Myocyte (in vitro differentiated cells): ENCODE results near the gene AFDN. TPM values are rescaled to one million over a fixed set of nuclear protein-coding genes. Genes with fewer than 3 reads are reported as not detected.

ENCODE experiments used
- DNase-seq: peaks from one replicate; pipeline ENCODE4 v3.0.0-alpha.2; 2012; ENCODE audit warnings: low read depth
- total RNA-seq: library from RNA; depleted of rRNA; stranded (reverse); fragments of >200 nt; gene quantifications from 2 replicates; pipeline ENCODE4 v1.2.3, GENCODE V29; 2014

AFDN gene
- total RNA-seq, 1 donor from 2014 or later, result 32.0 TPM

DNA sequence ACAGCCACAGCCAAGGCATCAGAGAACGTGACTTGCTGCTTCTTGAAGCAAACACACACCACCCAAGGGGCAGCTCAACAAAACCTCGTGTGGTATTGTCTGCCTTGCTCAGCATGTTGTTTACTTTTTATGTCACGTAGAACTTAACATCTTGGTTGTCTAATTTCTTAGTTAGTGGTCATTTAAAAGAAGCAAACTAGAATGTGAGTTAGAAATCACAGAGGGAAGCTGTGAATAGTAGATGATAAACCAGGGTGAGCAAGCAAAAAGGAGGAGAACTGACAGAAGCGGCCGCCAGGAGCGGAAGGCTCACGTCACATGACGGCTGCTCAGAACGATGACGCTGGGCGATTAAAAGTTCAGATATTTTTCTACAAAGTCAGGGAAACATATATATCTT lies 119.3 kb downstream of the AFDN start:
- no peak for DNase-seq

DNA sequence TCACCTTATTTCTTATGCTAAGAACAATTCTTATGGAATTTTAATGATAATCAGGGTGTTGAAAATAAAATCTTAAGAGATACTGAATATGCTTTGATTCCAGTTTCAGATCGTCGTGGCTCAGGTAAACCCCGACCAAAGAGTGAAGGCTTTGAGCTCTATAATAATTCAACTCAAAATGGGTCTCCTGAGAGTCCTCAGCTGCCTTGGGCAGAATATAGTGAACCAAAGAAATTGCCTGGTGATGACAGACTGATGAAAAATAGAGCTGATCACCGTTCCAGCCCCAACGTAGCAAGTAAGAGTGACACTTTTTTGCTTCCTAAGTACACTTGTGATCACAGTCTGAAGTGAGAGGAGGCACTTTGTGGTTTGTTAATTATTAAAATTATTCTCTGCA lies 119.9 kb downstream of the AFDN start:
- no peak for DNase-seq

- DNase-seq, result no peak
These were observed 121.0 kb downstream of the AFDN start for GRCh38 chr6:167947716-167948115.

DNA sequence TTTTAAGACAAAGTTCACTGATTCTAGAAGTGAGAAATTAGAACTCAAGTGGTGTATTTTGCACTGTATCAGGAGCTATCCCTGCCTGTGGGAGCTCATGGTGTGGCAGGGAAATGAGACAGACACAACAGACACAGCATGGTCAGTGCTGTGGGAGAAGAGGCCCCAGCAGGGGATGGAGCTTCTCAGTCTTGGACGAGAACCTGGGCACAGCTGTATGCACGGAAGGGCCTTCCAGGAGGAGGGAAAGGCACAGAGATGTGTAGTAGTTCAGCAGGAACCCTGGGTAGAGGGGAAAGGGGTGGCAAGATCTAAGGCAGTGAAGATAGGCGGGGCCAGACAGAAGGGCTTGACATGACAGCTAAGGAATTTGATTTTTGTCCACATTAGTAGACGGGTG lies 122.0 kb downstream of the AFDN start:
- no peak for DNase-seq

GRCh38 chr6:167949121-167949684 lies 122.5 kb downstream of the AFDN start:
- DNase-seq, result no peak

DNA sequence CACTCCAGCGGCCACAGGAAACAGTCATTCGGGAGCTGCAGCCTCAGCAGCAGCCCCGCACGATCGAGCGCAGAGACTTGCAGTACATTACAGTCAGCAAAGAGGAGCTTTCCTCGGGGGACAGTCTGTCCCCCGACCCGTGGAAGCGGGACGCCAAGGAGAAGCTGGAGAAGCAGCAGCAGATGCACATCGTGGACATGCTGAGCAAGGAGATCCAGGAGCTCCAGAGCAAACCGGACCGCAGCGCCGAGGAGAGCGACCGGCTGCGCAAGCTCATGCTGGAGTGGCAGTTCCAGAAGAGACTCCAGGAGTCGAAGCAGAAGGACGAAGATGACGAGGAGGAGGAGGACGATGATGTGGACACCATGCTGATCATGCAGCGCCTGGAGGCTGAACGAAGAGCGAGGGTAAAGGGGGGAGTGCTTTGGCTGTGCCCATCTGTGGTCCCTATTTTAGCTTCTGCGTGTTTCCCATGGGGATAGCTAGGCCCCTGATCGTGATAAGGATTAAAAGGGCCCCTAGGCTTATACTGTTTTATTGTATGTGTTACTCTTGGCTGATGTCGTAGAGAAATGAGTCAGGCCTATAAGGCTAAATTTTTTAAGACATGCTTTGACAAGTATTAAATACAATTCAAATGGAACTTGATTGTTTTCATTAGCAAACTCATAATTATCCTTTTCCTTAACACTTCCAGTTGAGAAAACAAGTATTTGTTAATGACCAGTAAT lies 125.2 kb downstream of the AFDN start:
- DNase-seq, result no peak

- DNase-seq, result no peak
These were observed 125.8 kb downstream of the AFDN start for GRCh38 chr6:167952512-167952859.

DNA sequence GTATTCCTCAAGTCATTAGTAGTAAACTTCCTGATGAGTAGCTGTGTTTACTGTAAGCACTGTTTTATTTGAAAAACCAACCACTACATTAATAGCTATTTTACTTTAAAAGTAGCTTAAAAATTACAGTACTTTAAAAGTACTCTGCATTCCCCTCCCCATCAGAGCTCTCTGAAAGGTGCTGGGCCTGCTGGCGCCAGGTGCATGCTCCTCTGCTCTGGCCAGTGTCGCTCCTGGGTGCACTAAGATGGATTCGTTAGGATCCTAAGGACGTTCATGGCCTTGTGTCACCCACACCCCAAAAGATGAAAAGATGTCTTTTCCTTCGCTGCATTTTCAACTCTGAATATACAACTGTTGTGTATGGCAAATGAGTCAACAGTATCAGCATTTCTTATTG lies 126.8 kb downstream of the AFDN start:
- DNase-seq, result no peak

GRCh38 chr6:167954151-167954550 lies 127.4 kb downstream of the AFDN start:
- DNase-seq, result no peak

DNA sequence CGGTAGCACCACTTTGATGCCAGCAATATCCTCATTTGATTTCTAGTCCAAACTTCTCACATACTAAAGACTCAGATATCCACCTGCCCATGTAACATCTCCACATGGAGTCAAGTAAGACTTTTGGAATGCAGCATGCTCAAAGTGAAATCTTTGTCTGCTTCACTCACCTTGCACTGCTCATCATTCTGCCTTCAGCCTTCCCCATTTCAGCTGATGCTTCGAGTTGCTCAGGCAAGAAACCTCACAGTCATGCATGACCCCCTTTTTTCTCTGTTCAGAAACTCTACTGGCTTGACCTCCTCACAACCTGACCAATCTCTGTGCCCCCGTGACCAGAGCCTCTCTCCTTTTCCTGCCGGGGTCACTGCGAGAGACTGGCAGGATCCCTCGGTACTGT lies 129.8 kb downstream of the AFDN start:
- DNase-seq, result no peak

DNA sequence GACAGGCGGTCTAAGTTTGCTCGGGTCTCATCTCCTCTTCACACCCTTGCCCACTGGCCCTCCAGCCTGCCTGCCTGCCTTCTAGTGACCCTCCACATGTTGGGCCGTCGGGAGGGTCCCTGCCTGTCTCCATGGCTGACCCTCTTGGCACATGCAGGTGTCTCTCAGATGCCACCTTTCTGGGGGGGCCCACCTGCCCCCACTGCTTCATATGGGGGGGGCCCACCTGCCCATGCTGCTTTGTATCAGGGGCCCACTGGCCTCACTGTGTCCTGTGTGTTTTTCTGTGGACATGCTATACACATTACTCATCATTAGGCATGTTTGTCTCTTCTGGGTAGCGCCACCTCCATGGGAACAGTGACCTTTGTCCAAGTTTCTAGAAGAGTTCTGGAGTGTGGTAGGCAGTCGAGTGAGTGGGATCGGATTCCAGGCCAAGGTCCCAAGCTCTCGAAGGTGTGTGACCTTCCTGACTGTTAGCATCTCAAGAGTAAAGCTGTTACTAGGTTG lies 130.3 kb downstream of the AFDN start:
- peak; percentile 17 for DNase-seq

DNA sequence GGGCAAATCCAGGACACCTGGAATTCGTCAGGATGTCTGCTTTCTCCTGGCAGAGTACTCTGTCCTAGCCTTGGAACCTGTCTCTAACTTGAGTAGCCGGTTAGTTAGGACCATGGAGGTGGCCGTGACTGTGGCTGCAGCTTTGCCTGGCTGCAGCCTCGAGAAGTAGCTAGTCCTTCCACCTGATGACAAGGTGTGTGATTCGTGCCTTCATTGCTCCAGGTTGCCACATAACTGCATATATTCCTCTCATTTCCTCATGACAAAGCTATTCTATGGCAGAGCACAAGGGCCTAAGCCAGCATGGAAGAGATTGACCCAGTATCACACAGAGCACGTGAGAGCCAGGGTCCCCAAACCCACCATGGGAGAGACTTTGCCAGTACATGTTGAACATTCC lies 130.9 kb downstream of the AFDN start:
- DNase-seq, result no peak

GRCh38 chr6:167960579-167960978 lies 133.9 kb downstream of the AFDN start:
- no peak for DNase-seq

DNA sequence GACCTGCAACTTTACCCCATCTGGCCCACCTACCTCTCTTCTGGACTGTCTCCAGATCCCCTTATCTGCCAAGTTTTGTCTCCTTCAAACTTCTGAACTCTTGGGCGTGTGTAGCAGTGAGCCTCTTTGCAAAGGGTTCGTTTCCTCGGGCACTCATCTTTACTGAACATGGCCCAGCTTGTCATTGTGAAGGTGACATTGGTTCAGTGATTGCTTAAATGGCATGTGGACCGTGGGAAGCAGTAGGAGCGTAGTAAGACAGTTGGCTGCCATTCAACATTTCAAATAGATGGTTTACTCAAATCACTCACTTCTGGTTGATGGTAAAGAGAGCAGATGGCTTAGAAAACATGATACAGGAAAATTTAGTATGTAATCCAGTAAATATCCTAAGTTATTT lies 136.0 kb downstream of the AFDN start:
- no peak for DNase-seq

DNA sequence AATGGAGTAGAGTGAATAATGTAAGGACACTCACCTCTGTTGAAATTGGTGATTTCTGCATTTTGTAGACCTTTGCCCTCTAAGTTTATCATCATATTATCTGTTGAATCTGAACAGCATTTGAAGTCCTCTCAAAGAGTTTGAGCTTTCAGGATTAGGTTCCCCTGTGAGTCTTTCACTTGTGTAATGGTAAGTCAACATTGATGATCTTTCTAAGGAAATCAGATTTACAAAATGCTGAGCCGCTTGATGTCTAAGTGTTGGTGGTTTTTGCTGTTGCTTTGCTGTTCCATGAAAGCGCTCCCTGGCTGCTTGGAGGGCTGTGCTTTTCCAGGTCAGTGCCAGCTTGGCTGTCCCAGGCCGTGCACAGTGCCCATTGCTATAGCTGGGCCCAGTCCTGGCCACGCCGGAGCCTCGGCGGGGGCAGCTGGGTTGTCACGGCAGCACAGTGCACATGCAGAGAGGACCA lies 136.9 kb downstream of the AFDN start:
- DNase-seq, result no peak

DNA sequence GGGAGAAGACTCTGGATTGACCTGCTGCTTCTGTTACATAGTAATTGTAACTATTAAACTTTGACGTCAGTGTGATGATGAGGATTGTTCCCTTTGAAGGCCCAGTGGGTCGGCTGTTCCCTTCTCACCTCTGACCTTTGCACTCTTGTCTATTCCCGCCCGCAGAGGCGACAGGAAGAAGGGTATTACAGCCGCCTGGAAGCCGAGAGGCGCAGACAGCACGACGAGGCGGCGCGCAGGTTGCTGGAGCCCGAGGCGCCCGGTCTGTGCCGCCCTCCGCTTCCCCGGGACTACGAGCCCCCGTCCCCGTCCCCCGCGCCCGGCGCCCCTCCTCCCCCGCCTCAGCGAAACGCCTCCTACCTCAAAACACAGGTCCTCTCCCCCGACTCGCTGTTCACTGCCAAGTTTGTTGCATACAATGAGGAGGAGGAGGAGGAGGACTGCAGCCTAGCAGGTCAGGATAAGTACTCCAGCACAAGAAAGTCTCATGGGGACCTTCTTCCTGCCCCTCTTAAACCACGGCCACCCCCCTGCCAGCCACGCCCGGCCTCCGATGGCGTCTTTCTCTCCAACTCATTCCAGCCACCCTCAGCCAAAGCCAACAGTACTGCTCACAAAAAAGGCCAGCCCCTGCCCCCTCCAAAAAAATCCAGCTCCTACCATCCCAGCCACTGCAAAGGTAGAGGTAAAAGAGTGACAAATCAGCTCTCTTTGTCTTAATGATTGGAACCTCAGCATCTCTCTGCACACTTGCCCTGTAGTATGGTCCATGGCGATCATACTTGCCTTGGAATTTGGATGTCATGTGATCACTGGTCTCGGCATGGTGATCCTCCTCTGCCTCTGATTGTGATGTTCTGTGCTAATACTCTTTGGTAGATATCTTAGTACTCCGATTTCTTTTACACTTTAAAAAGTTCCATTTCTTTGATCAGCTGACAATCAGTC lies 139.2 kb downstream of the AFDN start:
- no peak for DNase-seq

DNA sequence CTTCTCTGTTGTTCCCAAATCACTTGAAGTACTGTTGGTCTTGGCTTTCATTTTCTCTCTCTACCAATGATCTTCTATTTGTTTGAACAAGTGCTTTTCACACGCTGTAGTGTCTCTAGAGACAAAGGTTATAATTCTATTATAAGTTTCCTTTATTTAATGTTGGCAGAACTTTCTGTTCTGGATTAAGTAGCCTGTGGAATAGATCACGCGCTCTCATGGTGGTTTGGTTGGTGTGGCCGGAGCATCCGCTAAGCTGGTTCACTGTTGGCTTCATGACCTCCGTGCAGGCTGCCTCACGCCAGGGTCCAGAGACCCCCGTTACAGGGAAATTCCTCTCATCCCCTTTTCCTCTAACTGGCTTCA lies 139.8 kb downstream of the AFDN start:
- DNase-seq, result no peak

DNA sequence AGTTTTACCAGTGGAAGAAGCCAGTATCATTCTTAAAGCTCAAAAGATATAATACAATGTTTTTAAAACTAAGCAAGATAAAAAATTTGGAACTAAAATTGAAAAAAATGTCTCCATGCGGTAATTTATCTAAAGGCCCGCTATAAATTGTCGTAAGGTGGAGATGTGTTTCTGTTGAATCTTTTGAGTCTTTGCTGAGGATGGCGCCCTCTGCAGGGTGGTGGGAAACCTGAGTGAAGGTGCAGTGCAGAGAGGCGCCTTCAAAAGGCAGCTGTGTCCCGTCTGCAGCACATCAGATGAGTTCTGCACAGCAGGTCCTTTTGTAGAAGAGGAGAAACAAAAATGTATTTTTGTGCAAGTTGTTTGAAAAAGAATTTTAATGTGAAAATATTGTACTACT lies 141.4 kb downstream of the AFDN start:
- DNase-seq, result no peak

- DNase-seq, result no peak
These were observed 143.5 kb downstream of the AFDN start for GRCh38 chr6:167970230-167970629.

- DNase-seq, result no peak
These were observed 145.5 kb downstream of the AFDN start for GRCh38 chr6:167972193-167972592.

DNA sequence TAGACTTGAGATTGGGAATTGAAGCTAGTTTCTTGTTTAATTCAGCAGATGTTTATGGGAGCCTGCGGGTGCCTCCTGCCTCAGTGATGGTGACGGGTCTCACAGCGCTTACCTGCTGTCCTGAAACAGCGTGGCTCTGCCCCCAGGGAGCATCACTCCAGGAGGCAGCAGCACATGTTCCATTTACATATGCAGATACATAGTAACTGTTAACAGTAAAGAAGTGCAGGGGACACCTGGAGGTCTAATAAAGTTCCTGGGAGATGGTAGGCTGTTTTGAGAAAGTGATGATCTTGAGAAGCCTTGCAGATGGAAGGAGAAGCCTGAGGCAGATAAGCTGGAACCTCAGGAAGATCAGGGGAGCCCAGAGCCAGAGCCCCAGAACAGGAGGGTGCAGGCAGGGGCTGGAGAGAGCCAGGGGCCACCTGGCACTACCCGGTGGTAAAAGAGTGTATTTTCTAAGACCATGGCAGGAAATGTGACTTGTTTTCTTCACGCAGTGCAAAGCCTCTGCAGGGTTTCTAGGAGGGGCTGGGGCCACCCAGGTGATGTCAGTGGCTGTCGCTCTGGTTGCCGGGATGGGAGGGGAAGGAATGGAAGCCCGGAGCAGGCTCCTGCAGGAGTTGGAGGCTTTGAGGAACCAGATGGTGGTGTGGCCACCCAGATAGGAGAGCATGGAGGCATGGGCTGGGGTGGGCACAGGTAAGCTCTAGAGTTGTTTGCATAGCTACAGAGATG lies 146.6 kb downstream of the AFDN start:
- DNase-seq, result no peak
